Loucy (cell line): ENCODE data around the gene PLG.
"Not testable (repeated sequence)": the region's sequence is repeated elsewhere in the genome, so short reads cannot be mapped to it uniquely, and the experiment has no call there.

Experiments used
- H2AFZ ChIP-seq: fragments of 200-600 bp; sonication (generic); 2 replicates; pipeline ENCODE4 v1.6.0; 2016; ENCODE audit warnings: antibody characterized with exemption, mild to moderate bottlenecking, low read length, moderate library complexity
- H3F3A ChIP-seq: fragments of 200-600 bp; 2 replicates; pipeline ENCODE4 v1.6.0; 2016; ENCODE audit warnings: antibody characterized with exemption, low read depth, mild to moderate bottlenecking
- H3K27me3 ChIP-seq: fragments of 200-600 bp; sonication (generic); 2 replicates; pipeline ENCODE4 v1.6.1; 2014; ENCODE audit warnings: low read length, mild to moderate bottlenecking; ENCODE audit not compliant: insufficient read depth, poor library complexity, severe bottlenecking
- H3K36me3 ChIP-seq: fragments of 200-600 bp; sonication (generic); 2 replicates; pipeline ENCODE4 v1.6.1; 2016; ENCODE audit warnings: low read length; ENCODE audit not compliant: insufficient read depth
- H3K4me1 ChIP-seq: fragments of 200-600 bp; sonication (generic); 2 replicates; pipeline ENCODE4 v1.5.1; 2014; ENCODE audit warnings: low read length, mild to moderate bottlenecking; ENCODE audit not compliant: insufficient read depth, poor library complexity, severe bottlenecking
- H3K4me2 ChIP-seq: fragments of 200-600 bp; sonication (generic); 2 replicates; pipeline ENCODE4 v1.6.0; 2014; ENCODE audit warnings: antibody characterized with exemption, low read length, low read depth, mild to moderate bottlenecking; ENCODE audit not compliant: poor library complexity, severe bottlenecking
- H3K4me3 ChIP-seq: fragments of 200-600 bp; sonication (generic); 2 replicates; pipeline ENCODE4 v1.5.1; 2014; ENCODE audit warnings: low read length, mild to moderate bottlenecking, mixed read lengths; ENCODE audit not compliant: poor library complexity, severe bottlenecking
- H3K79me2 ChIP-seq: fragments of 200-600 bp; sonication (generic); 2 replicates; pipeline ENCODE4 v1.6.1; 2014; ENCODE audit warnings: low read length; ENCODE audit not compliant: insufficient read depth
- H3K9ac ChIP-seq: fragments of 200-600 bp; sonication (generic); 2 replicates; pipeline ENCODE4 v1.6.0; 2014; ENCODE audit warnings: mild to moderate bottlenecking, low read depth, low read length, moderate library complexity; ENCODE audit not compliant: poor library complexity, severe bottlenecking
- H3K9me2 ChIP-seq: fragments of 200-600 bp; sonication (generic); replicated peaks from 2 replicates; pipeline ENCODE4 v1.6.1; 2016; ENCODE audit warnings: low read depth, low read length, mixed read lengths
- H3K9me3 ChIP-seq: fragments of 200-600 bp; sonication (generic); 2 replicates; pipeline ENCODE4 v1.6.1; 2014; ENCODE audit warnings: mild to moderate bottlenecking, antibody characterized with exemption, low read length, low read depth; ENCODE audit not compliant: insufficient read depth
- H4K20me1 ChIP-seq: fragments of 200-600 bp; sonication (generic); 2 replicates; pipeline ENCODE4 v1.6.0; 2014; ENCODE audit warnings: antibody characterized with exemption, low read length, mild to moderate bottlenecking; ENCODE audit not compliant: insufficient read depth, poor library complexity, severe bottlenecking
- EZH2phosphoT487 ChIP-seq: fragments of 200-600 bp; IDR thresholded peaks from 2 replicates; pipeline ENCODE4 v1.6.1; 2018; ENCODE audit warnings: antibody characterized with exemption, mild to moderate bottlenecking, moderate library complexity, borderline replicate concordance
- TF ChIP-seq, protein P1 (sequence below): fragments of 200-600 bp; sonication (generic); conservative IDR thresholded peaks from 2 replicates; pipeline ENCODE4 v1.5.1; 2014; ENCODE audit warnings: mild to moderate bottlenecking, antibody characterized with exemption, low read length

Gene PLG

DNA sequence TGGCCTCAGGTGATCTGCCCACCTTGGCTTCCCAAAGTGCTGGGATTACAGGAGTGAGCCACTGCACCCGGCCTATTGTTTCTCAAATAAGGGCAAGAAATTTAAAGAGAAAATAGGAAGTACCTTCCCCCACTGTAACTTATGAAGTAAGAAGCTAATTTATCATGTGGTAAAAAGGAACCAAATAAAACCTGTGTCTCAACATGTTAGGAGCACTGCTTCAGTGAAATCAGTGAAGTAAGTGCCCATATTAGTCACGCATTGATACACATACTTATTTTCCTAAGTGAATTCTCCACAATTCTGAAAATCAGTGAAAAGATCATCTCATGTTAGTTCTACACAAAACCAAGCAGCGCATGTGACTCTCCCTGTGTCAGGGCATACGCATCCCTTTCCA, 23.8 kb upstream of the PLG start:
- Histone ChIP-seq H3F3A (no peaks in the 10 kb centered on the region), H3K9me3 (no peaks in the 10 kb centered on the region), H3K79me2 (no peaks in the 10 kb centered on the region), H3K27me3 (no peaks in the 10 kb centered on the region), H3K9ac (no peak overlapping the region), H4K20me1 (no peaks in the 10 kb centered on the region), H3K36me3 (no peaks in the 10 kb centered on the region), H3K4me3 (no peak overlapping the region), H3K4me1 (no peaks in the 10 kb centered on the region), H3K9me2 (no peaks in the 10 kb centered on the region), H3K4me2 (no peak overlapping the region), H2AFZ (no peak overlapping the region)
- TF ChIP-seq, protein P1, sequence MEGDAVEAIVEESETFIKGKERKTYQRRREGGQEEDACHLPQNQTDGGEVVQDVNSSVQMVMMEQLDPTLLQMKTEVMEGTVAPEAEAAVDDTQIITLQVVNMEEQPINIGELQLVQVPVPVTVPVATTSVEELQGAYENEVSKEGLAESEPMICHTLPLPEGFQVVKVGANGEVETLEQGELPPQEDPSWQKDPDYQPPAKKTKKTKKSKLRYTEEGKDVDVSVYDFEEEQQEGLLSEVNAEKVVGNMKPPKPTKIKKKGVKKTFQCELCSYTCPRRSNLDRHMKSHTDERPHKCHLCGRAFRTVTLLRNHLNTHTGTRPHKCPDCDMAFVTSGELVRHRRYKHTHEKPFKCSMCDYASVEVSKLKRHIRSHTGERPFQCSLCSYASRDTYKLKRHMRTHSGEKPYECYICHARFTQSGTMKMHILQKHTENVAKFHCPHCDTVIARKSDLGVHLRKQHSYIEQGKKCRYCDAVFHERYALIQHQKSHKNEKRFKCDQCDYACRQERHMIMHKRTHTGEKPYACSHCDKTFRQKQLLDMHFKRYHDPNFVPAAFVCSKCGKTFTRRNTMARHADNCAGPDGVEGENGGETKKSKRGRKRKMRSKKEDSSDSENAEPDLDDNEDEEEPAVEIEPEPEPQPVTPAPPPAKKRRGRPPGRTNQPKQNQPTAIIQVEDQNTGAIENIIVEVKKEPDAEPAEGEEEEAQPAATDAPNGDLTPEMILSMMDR, result no peak
- TF ChIP-seq EZH2phosphoT487, result no peak

DNA sequence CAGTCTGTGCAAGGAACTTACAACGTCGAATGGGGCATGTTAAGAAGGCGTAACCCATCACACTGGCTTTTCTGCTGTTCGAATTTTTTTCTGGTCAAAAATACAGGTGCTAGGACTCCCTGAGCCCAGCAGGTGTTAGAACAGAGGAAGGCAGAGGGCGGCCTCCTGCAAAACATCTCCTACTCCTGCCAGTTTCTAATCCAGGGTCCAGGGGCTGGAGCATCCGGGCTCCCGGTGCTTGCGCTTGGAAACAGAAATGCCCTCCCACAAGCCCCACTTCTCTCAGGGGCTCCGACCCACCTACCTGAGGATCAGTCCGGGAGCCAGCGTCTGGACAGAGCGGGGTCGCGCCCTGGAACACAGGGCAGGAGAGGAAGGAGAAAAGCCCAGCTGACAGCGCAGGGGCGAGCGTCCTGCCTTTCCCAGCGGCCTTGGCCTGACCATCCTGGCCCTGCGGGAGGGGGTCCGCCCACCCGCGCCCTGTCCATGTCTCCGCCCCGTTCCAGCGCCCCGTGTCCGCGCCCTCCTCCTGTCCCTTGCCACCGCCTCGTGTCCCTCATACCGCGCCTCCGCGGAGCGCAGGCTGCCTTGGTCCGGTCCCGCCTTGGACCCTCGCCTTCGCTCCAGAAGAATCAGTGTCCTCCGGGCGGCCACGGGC, 23.2 kb upstream of the PLG start:
- H4K20me1 ChIP-seq, result no peaks in the 10 kb centered on the region
- no peak overlapping the region for H3K4me3 ChIP-seq
- H3K9me2 ChIP-seq, result no peaks in the 10 kb centered on the region
- H3K36me3 ChIP-seq, result no peaks in the 10 kb centered on the region
- H2AFZ ChIP-seq, result no peak overlapping the region
- no peaks in the 10 kb centered on the region for H3K9me3 ChIP-seq
- H3K27me3 ChIP-seq, result no peaks in the 10 kb centered on the region
- H3K4me1 ChIP-seq, result no peaks in the 10 kb centered on the region
- H3K79me2 ChIP-seq, result no peaks in the 10 kb centered on the region
- no peak overlapping the region for H3K9ac ChIP-seq
- no peak for TF ChIP-seq EZH2phosphoT487
- TF ChIP-seq, protein P1, result no peak
- no peak overlapping the region for H3K4me2 ChIP-seq
- H3F3A ChIP-seq, result no peaks in the 10 kb centered on the region

DNA sequence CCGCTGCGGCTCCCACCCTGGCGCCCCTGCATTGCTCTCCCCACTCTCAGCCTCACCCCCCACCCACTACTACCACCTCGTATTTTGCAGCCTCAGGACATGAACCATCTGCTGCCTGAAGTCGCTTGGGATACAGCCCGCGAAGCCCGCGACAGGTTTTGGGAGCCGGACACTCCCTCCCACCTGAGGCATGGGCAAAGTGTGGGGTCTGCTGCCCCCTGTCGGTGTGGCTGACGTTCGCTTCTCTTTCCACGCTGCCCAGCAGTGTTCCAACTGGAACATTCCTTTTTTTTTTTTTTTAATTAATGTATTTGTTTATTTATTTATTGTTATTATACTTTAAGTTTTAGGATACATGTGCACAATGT, 22.7 kb upstream of the PLG start:
- H3K4me2 ChIP-seq, result no peak overlapping the region
- H3K9me3 ChIP-seq, result no peaks in the 10 kb centered on the region
- H3K79me2 ChIP-seq, result no peaks in the 10 kb centered on the region
- H3K9me2 ChIP-seq, result no peaks in the 10 kb centered on the region
- H3F3A ChIP-seq, result no peaks in the 10 kb centered on the region
- H3K27me3 ChIP-seq, result no peaks in the 10 kb centered on the region
- TF ChIP-seq EZH2phosphoT487, result no peak
- TF ChIP-seq, protein P1, result no peak
- H4K20me1 ChIP-seq, result no peaks in the 10 kb centered on the region
- H2AFZ ChIP-seq, result no peak overlapping the region
- H3K36me3 ChIP-seq, result no peaks in the 10 kb centered on the region
- no peaks in the 10 kb centered on the region for H3K4me1 ChIP-seq
- no peak overlapping the region for H3K4me3 ChIP-seq
- H3K9ac ChIP-seq, result no peak overlapping the region

DNA sequence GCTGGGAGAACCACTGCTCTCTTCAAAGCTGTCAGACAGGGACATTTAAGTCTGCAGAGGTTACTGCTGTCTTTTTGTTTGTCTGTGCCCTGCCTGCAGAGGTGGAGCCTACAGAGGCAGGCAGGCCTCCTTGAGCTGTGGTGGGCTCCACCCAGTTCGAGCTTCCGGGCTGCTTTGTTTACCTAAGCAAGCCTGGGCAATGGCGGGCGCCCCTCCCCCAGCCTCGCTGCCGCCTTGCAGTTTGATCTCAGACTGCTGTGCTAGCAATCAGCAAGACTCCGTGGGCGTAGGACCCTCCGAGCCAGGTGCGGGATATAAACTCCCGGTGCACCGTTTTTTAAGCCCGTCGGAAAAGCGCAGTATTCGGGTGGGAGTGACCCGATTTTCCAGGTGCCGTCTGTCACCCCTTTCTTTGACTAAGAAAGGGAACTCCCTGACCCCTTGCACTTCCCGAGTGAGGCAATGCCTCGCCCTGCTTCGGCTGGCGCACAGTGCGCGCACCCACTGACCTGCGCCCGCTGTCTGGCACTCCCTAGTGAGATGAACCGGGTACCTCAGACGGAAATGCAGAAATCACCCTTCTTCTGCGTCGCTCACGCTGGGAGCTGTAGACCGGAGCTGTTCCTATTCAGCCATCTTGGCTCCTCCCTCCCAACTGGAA, 16.8 kb upstream of the PLG start:
- H3K4me3 ChIP-seq, H3K4me2 ChIP-seq: not testable (repeated sequence)

More for the DNA sequence above, 16.8 kb upstream of the PLG start:
- not testable (repeated sequence) for H3F3A ChIP-seq, H4K20me1 ChIP-seq, H2AFZ ChIP-seq, H3K9ac ChIP-seq, H3K79me2 ChIP-seq, H3K36me3 ChIP-seq, H3K9me3 ChIP-seq, H3K4me1 ChIP-seq, H3K9me2 ChIP-seq, H3K27me3 ChIP-seq
